ENCODE results near the gene AMOTL1.

DNA sequence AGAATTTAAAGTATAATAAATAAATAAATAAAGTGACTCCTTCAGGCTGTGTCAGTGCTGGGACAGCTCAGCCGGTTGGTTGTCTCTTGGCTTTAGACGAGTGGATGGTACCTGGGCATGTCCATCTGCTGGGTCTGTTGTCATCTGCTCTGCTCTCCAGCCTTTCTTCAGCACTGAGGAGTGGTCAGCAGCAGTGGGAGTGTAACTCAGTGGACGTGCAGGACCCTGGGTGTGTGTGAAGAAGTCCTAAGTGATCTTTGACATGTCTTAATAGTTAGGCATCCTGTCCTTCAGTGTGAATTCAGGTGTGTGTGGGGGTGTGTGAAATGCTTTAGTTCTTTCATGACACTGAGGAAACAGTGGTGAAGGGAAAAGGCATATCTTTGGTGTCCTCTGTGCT, 24.3 kb downstream of the AMOTL1 start:
- no peak for TF ChIP-seq EZH2 (IDR thresholded peaks at IDR 0.05; ENCODE audit: borderline replicate concordance, low read depth, low read length, severe bottlenecking)
- TF ChIP-seq, protein P1, sequence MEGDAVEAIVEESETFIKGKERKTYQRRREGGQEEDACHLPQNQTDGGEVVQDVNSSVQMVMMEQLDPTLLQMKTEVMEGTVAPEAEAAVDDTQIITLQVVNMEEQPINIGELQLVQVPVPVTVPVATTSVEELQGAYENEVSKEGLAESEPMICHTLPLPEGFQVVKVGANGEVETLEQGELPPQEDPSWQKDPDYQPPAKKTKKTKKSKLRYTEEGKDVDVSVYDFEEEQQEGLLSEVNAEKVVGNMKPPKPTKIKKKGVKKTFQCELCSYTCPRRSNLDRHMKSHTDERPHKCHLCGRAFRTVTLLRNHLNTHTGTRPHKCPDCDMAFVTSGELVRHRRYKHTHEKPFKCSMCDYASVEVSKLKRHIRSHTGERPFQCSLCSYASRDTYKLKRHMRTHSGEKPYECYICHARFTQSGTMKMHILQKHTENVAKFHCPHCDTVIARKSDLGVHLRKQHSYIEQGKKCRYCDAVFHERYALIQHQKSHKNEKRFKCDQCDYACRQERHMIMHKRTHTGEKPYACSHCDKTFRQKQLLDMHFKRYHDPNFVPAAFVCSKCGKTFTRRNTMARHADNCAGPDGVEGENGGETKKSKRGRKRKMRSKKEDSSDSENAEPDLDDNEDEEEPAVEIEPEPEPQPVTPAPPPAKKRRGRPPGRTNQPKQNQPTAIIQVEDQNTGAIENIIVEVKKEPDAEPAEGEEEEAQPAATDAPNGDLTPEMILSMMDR (IDR thresholded peaks at IDR 0.05; ENCODE audit: borderline replicate concordance, extremely low read depth, low read length, poor library complexity, severe bottlenecking): no peak
